Right renal cortex interstitium (tissue), 3 donors: ENCODE results near the gene CLEC4E. TPM values are rescaled to one million over a fixed set of nuclear protein-coding genes. Genes with fewer than 3 reads are reported as not detected.

Source experiments
- polyA plus RNA-seq, 3 donors: library from polyadenylated mRNA; unstranded; fragments of 120-200 nt; gene quantifications; one replicate each; pipeline ENCODE4 v1.2.1, GENCODE V29; 2013; ENCODE audit not compliant: insufficient read length in 3 of 3

The CLEC4E gene
- polyA plus RNA-seq, 3 donors, result 1.9 to 2.1 (median 2.0) TPM

Other genes starting within 250 kb of the CLEC4E start
- gene CLEC6A, start 84.9 kb downstream of the CLEC4E start, polyA plus RNA-seq, result under 1 TPM; 0.13 to 0.17 (median 0.15) TPM
- under 1 TPM; 0.42 to 0.55 (median 0.43) TPM for gene CLEC4D, start 27.4 kb downstream of the CLEC4E start, polyA plus RNA-seq
- gene AICDA, start 72.0 kb upstream of the CLEC4E start, polyA plus RNA-seq, result under 1 TPM; 0.35 to 0.79 (median 0.39) TPM
- 1 to 10 TPM in 1 of 3 donors, under 1 TPM in 1, not detected in 1; 0.37 to 1.5 TPM for gene MFAP5, start 121.9 kb upstream of the CLEC4E start, polyA plus RNA-seq
- gene RIMKLB, start 157.1 kb upstream of the CLEC4E start, polyA plus RNA-seq, result 100 to 1,000 TPM in 2 of 3 donors, 10 to 100 TPM in 1; 77.8 to 111 (median 105) TPM